Fibroblast of mammary gland (primary cell): ENCODE data around the gene ATAD1.

ENCODE experiments used
- DNase-seq: peaks from one replicate; pipeline ENCODE4 v3.0.0-alpha.2; 2010; ENCODE audit warnings: low read depth
- H3K4me3 ChIP-seq: 2 replicates; pipeline ENCODE4 v1.5.1; 2011; ENCODE audit warnings: low read depth, mild to moderate bottlenecking, low read length, moderate library complexity; ENCODE audit not compliant: control insufficient read depth
- TF ChIP-seq, protein P1 (sequence below): conservative IDR thresholded peaks from 2 replicates; pipeline ENCODE4 v1.5.1; 2011; ENCODE audit warnings: low read depth, low read length, inconsistent platforms; ENCODE audit not compliant: control insufficient read depth, insufficient read depth

The ATAD1 gene

GRCh38 chr10:87724789-87725188 is 93.2 kb downstream of the ATAD1 start:
- H3K4me3 ChIP-seq = no peak overlapping the region
- DNase-seq = no peak
- TF ChIP-seq, protein P1, sequence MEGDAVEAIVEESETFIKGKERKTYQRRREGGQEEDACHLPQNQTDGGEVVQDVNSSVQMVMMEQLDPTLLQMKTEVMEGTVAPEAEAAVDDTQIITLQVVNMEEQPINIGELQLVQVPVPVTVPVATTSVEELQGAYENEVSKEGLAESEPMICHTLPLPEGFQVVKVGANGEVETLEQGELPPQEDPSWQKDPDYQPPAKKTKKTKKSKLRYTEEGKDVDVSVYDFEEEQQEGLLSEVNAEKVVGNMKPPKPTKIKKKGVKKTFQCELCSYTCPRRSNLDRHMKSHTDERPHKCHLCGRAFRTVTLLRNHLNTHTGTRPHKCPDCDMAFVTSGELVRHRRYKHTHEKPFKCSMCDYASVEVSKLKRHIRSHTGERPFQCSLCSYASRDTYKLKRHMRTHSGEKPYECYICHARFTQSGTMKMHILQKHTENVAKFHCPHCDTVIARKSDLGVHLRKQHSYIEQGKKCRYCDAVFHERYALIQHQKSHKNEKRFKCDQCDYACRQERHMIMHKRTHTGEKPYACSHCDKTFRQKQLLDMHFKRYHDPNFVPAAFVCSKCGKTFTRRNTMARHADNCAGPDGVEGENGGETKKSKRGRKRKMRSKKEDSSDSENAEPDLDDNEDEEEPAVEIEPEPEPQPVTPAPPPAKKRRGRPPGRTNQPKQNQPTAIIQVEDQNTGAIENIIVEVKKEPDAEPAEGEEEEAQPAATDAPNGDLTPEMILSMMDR = no peak

- H3K4me3 ChIP-seq = no peak overlapping the region
- TF ChIP-seq, protein P1 = no peak
- no peak for DNase-seq
These were observed 94.5 kb downstream of the ATAD1 start for GRCh38 chr10:87723500-87723899.

- H3K4me3 ChIP-seq = no peak overlapping the region
- DNase-seq = no peak
- TF ChIP-seq, protein P1 = no peak
These were observed 95.3 kb downstream of the ATAD1 start for GRCh38 chr10:87722716-87723115.

DNA sequence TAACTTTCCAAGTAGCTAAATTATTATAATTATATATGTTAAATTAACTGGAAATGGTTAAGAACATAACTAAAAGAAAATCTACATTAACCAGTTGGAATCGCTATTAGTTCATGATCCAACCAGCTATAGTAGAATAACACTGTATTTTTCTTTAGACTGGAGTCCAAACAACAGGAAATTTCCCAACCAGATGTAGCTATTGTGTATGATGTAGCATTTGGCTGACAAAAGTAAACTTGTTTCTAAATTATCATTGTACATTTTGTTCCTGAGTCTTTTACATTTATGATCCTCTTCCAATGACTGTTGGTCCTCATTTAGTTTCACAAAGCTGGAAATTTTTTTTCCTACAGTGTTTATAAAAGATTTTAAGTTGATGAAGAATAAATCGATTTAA is 96.2 kb downstream of the ATAD1 start:
- DNase-seq = no peak
- H3K4me3 ChIP-seq = no peak overlapping the region
- TF ChIP-seq, protein P1 = no peak

DNA sequence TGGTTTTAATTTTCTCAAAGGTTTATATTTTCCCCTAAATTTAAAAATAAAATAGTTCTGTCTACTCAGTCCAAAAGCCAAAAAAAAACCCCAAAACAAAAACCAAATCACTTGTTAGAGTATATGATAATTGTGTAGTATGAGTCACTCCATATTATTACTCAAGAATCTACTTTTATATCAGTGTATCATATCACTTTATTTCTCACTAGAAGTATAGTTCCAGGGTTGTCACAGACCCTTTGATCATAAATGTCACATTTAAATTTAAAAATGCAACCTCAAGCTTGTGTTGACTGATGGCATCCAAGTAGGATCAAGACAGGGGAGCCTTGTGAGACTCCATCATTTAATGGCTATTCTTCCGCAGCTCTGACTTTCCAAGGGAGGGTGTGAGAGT is 97.4 kb downstream of the ATAD1 start:
- TF ChIP-seq, protein P1 = no peak
- H3K4me3 ChIP-seq = no peak overlapping the region
- no peak for DNase-seq

DNA sequence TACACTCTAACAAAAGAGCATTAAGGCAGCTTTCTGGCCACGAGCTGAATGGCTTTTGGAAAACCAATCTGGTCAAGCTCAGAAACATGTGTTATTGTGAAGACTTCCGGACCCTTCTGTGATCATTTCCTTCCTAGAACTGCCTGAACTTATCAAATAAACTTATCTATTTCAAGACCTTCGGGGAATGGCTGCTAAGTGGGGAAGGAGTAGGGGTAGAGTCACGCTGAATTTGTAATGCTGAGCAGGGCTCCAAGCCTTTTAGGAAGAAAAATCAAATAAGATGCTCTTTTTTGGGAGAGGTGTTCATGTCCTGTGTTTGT is 101.7 kb downstream of the ATAD1 start:
- no peak for DNase-seq
- H3K4me3 ChIP-seq = no peak overlapping the region
- TF ChIP-seq, protein P1 = no peak
